Progenitor cell of endocrine pancreas (in vitro differentiated cells): ENCODE measurements around the gene RAP1A. TPM values are rescaled to one million over a fixed set of nuclear protein-coding genes. Genes with fewer than 3 reads are reported as not detected.

ENCODE experiments used
- DNase-seq: peaks from one replicate; pipeline ENCODE4 v3.0.0; 2021; ENCODE audit warnings: low spot score; ENCODE audit not compliant: unreplicated experiment
- H3K27ac Mint-ChIP-seq: 2 replicates; pipeline ENCODE4 v1.8.0; 2021; ENCODE audit warnings: mild to moderate bottlenecking, moderate library complexity, mixed read lengths
- H3K27me3 Mint-ChIP-seq: 2 replicates; pipeline ENCODE4 v1.8.0; 2021; ENCODE audit warnings: mixed read lengths
- H3K36me3 Mint-ChIP-seq: 2 replicates; pipeline ENCODE4 v1.8.0; 2022; ENCODE audit warnings: mixed read lengths; ENCODE audit not compliant: insufficient read depth
- H3K4me1 Mint-ChIP-seq: 2 replicates; pipeline ENCODE4 v1.8.0; 2021; ENCODE audit warnings: low read depth, mixed read lengths
- H3K4me3 Mint-ChIP-seq: 2 replicates; pipeline ENCODE4 v1.8.0; 2021; ENCODE audit warnings: low read depth, mild to moderate bottlenecking, moderate library complexity, mixed read lengths
- H3K9me3 Mint-ChIP-seq: 2 replicates; pipeline ENCODE4 v1.8.0; 2021; ENCODE audit warnings: low read depth, mixed read lengths
- total RNA-seq: library from RNA; stranded (reverse); gene quantifications from 2 replicates; pipeline ENCODE4 v1.2.1, GENCODE V29; 2021
- TF ChIP-seq, protein P1 (sequence below): fragments of 200-600 bp; sonication (generic); IDR thresholded peaks from one replicate; pipeline ENCODE4 v1.5.0; 2021; ENCODE audit warnings: antibody characterized with exemption, mild to moderate bottlenecking; ENCODE audit not compliant: unreplicated experiment

Gene RAP1A
- total RNA-seq, 1 donor from 2014 or later, result 36.6 TPM

DNA sequence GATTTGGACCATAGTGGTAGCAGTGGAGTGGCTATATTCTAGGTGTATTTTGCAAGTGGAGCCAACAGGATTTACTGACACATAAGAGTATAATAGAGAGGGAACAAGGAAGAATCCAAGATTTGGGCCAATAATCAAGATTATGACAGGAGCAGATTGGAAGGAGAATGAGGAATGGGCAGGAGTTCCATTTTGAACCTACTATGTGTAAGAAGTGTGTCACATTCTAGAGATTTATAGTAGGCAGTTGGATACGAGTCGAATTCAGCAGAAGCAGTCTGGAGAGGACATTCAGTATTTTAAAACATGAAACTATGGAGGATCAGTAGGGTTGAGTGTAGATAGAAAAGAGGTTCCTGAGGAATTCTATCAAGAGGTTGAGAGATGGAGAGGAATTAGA is 97.9 kb downstream of the RAP1A start:
- H3K9me3 Mint-ChIP-seq, result no peaks in the 10 kb centered on the region
- DNase-seq, result no peak
- peaks cover 1% of the 10 kb centered on the region for H3K36me3 Mint-ChIP-seq
- no peaks in the 10 kb centered on the region for H3K27me3 Mint-ChIP-seq
- TF ChIP-seq, protein P1, sequence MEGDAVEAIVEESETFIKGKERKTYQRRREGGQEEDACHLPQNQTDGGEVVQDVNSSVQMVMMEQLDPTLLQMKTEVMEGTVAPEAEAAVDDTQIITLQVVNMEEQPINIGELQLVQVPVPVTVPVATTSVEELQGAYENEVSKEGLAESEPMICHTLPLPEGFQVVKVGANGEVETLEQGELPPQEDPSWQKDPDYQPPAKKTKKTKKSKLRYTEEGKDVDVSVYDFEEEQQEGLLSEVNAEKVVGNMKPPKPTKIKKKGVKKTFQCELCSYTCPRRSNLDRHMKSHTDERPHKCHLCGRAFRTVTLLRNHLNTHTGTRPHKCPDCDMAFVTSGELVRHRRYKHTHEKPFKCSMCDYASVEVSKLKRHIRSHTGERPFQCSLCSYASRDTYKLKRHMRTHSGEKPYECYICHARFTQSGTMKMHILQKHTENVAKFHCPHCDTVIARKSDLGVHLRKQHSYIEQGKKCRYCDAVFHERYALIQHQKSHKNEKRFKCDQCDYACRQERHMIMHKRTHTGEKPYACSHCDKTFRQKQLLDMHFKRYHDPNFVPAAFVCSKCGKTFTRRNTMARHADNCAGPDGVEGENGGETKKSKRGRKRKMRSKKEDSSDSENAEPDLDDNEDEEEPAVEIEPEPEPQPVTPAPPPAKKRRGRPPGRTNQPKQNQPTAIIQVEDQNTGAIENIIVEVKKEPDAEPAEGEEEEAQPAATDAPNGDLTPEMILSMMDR, result no peak
- H3K4me3 Mint-ChIP-seq, result no peak overlapping the region
- H3K27ac Mint-ChIP-seq, result no peak overlapping the region
- H3K4me1 Mint-ChIP-seq, result no peaks in the 10 kb centered on the region

DNA sequence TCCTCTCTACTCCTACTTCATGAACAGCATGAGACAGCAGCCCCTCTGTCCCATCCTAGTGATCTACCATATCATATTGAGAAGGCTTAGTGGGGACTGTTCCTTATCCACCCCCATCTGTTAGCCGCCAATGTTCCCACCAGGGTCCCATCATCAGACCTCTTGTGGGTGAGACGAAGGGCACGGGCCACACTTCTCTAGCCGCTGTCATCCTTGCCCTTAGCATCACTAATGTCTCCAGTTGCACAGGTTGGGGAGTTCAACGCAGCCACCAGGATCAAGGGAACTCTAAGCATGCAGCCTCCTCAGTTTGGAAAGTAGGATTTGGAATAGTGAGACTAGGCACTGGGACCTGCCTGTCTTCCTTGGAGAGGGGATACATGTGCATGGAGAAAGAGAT is 99.5 kb downstream of the RAP1A start:
- H3K27me3 Mint-ChIP-seq, result no peaks in the 10 kb centered on the region

DNA sequence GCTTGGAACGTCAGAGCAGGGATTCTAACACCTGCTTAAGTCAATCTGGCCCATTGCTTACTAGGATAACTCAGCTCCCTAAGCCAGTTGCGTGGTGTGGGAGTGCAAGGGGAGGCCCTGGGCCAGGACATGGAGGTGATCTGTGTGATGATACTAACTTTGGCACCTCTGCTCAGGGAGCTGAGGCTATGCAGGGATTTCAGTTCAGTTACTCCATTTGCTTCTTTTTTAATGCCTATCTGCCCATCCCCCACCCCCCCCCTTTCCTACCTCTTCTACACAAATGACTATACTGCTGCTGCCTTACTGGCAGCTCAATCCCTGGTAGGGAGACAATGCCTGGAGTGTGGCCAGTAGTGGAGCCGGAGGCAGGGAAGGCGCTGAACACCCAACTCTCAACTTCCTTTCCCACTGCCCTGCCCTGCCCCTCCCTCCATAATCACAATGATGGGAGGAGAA is 100.1 kb downstream of the RAP1A start:
- no peaks in the 10 kb centered on the region for H3K4me1 Mint-ChIP-seq
- H3K27me3 Mint-ChIP-seq, result no peaks in the 10 kb centered on the region
- H3K36me3 Mint-ChIP-seq, result peaks cover 1% of the 10 kb centered on the region
- TF ChIP-seq, protein P1, result no peak
- H3K4me3 Mint-ChIP-seq, result no peak overlapping the region
- no peak overlapping the region for H3K27ac Mint-ChIP-seq
- H3K9me3 Mint-ChIP-seq, result no peaks in the 10 kb centered on the region
- no peak for DNase-seq

More for the DNA sequence above, 99.5 kb downstream of the RAP1A start:
- peaks cover 1% of the 10 kb centered on the region for H3K36me3 Mint-ChIP-seq
- no peaks in the 10 kb centered on the region for H3K9me3 Mint-ChIP-seq
- TF ChIP-seq, protein P1, result no peak
- H3K4me3 Mint-ChIP-seq, result no peak overlapping the region
- no peak for DNase-seq
- no peaks in the 10 kb centered on the region for H3K4me1 Mint-ChIP-seq
- no peak overlapping the region for H3K27ac Mint-ChIP-seq

DNA sequence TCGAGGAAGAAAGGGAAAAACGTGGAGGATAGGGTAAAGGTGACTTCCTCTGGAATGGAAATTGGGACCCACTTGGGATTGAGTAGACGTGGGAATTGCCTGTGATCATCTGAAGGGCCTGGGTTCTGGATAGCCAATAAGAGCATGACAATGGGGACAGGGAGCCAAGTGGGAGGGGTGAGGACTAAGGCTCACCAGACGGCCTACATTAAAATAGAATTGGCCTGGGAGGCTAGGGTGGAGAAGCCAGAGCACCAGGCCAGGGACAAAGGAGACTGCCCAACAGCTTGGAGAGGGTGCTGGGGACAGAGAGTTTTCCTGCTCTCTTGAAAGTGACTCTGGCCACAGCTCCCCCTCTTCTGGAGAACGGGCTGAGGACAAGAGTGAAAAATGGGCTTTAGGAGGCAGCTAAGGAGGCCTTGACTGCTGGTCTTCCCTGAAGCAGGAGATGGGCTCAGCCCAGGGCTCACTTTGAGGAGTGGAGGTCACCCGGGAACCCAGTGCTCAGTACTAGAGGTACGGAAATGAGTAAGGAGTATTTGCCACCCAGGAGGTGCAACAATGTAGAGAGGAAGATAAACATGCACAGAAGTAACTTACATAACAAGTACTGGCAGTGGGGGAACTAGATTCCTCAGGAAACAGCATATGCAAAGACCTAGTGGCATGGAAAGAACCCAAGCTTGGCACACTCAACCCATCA is 100.8 kb downstream of the RAP1A start:
- Mint-ChIP-seq H3K27me3 (no peaks in the 10 kb centered on the region), H3K27ac (no peak overlapping the region), H3K4me3 (no peak overlapping the region), H3K9me3 (no peaks in the 10 kb centered on the region), H3K36me3 (peaks cover 1% of the 10 kb centered on the region), H3K4me1 (no peaks in the 10 kb centered on the region)
- TF ChIP-seq, protein P1, result no peak
- DNase-seq, result no peak

DNA sequence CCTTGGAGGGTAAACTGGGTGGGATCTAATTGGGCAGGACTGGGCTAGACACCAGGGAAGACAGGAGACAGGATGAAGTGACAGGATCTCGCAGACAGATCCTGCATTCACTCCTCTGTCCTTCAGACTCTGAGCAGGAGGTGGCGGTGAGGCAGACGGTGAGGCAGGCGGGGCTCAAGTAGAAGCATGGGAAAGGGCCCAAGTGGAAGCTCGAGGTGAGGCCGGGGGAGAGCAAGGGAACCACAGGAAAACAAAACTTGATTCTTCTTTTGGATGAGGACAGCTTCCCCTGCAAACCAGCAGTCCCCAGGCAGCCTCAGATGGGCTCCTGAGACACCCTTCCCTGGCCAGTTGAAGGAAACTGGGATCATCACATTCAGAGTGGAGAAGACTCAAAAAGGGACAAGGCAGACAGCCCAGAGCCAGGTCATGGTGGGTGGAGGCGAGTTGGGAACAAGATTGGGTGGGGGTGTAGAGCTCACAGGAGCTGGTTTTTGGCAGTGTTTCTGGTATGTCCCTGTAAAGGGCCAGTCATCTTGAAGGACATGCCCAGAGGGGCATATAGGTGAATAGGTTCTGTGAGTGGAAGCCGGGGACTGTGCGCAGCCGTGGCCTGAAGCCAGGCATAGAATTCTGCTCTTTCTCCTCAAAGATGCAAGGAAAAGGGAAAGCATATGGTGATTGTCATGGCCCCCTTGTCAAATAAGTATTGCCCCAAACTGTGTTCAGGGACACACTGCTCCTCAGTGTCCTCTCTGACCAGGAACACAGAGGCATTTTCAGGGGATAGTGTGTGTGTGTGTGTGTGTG is 101.6 kb downstream of the RAP1A start:
- TF ChIP-seq, protein P1, result no peak
- Mint-ChIP-seq H3K4me1 (no peaks in the 10 kb centered on the region), H3K4me3 (no peak overlapping the region), H3K27ac (no peak overlapping the region), H3K36me3 (peaks cover 1% of the 10 kb centered on the region), H3K9me3 (no peaks in the 10 kb centered on the region), H3K27me3 (no peaks in the 10 kb centered on the region)
- DNase-seq, result no peak
